Testis (tissue), 3 donors: ENCODE results near the gene PIGM. TPM values are rescaled to one million over a fixed set of nuclear protein-coding genes. Genes with fewer than 3 reads are reported as not detected.

Experiments used
- DNase-seq: peaks from one replicate; pipeline ENCODE4 v3.0.0-alpha.2; 2019
- H3K27ac ChIP-seq, 2 donors: fragments of 200-600 bp; sonication (generic); one replicate each; pipeline ENCODE4 v1.5.1; 2019
- H3K27me3 ChIP-seq: fragments of 200-600 bp; sonication (generic); one replicate; pipeline ENCODE4 v1.5.1; 2019
- H3K36me3 ChIP-seq: fragments of 200-600 bp; sonication (generic); one replicate; pipeline ENCODE4 v1.5.1; 2017; ENCODE audit warnings: low read depth; ENCODE audit errors: missing control alignments
- H3K4me1 ChIP-seq: fragments of 200-600 bp; sonication (generic); one replicate; pipeline ENCODE4 v1.5.1; 2019
- H3K4me3 ChIP-seq, 2 donors: fragments of 200-600 bp; sonication (generic); one replicate each; pipeline ENCODE4 v1.5.1; 2017 to 2019
- H3K9me3 ChIP-seq: fragments of 200-600 bp; sonication (generic); one replicate; pipeline ENCODE4 v1.5.1; 2017
- POLR2A ChIP-seq: fragments of 450-650 bp; IDR thresholded peaks from one replicate; pipeline ENCODE4 v1.6.1; 2017; ENCODE audit warnings: antibody characterized with exemption, mild to moderate bottlenecking, moderate library complexity
- WGBS, 2 donors: methylation state at CpG; one replicate each; pipeline ENCODE4 v1.1.5; 2018; 5-methylcytosine and 5-hydroxymethylcytosine counted together
- intact Hi-C: fragments of 100-400 bp; cut with DNase I; formaldehyde crosslinking; loops from one replicate; pipeline ENCODE4 v1.15.1; 2023; ENCODE audit warnings: low total_unique reads
- polyA plus RNA-seq: library from polyadenylated mRNA; stranded (reverse); fragments of 350-450 nt; fragmentation: Illumina TruSeq; extraction: RNeasy Lipid Tissue Mini Kit (QIAGEN cat#74804); gene quantifications from one replicate; pipeline ENCODE4 v1.2.3, GENCODE V29; 2014; ENCODE audit warnings: low read depth, low replicate concordance; ENCODE audit not compliant: insufficient read depth
- total RNA-seq, 2 donors: library from RNA; depleted of rRNA; stranded (reverse); fragments of >200 nt; gene quantifications; one replicate each; pipeline ENCODE4 v1.2.3, GENCODE V29; 2016
- TF ChIP-seq, protein P1 (sequence below), 3 experiments: fragments of 450-650 bp in 2 of 3; fragments of 200-600 bp in 1 of 3; sonication (generic) in 1 of 3; IDR thresholded peaks; one replicate each; pipeline ENCODE4 v1.5.1; 2016 to 2019; ENCODE audit warnings: antibody characterized with exemption in 3 of 3, mild to moderate bottlenecking in 2 of 3, moderate library complexity in 1 of 3

PIGM gene
- total and polyA plus RNA-seq, 3 donors from 2014 or later = 5.1 to 9.1 (median 6.5) TPM

GRCh38 chr1:159994896-159995295, 36.9 kb downstream of the PIGM start:
- no peak for TF ChIP-seq POLR2A
- TF ChIP-seq, protein P1, sequence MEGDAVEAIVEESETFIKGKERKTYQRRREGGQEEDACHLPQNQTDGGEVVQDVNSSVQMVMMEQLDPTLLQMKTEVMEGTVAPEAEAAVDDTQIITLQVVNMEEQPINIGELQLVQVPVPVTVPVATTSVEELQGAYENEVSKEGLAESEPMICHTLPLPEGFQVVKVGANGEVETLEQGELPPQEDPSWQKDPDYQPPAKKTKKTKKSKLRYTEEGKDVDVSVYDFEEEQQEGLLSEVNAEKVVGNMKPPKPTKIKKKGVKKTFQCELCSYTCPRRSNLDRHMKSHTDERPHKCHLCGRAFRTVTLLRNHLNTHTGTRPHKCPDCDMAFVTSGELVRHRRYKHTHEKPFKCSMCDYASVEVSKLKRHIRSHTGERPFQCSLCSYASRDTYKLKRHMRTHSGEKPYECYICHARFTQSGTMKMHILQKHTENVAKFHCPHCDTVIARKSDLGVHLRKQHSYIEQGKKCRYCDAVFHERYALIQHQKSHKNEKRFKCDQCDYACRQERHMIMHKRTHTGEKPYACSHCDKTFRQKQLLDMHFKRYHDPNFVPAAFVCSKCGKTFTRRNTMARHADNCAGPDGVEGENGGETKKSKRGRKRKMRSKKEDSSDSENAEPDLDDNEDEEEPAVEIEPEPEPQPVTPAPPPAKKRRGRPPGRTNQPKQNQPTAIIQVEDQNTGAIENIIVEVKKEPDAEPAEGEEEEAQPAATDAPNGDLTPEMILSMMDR (IDR thresholded peaks at IDR 0.05) = no peak
- no peaks in the 10 kb centered on the region for H3K4me1 ChIP-seq
- intact Hi-C loops = no loop called here
- no peaks in the 10 kb centered on the region for H3K9me3 ChIP-seq
- no peak for DNase-seq
- H3K27ac ChIP-seq = no peak overlapping the region
- H3K4me3 ChIP-seq = no peak overlapping the region
- H3K36me3 ChIP-seq = no peaks in the 10 kb centered on the region
- 77 to 88% methylated on average over 2 of the region's 2 CpGs for WGBS, 2 donors
- no peaks in the 10 kb centered on the region for H3K27me3 ChIP-seq

DNA sequence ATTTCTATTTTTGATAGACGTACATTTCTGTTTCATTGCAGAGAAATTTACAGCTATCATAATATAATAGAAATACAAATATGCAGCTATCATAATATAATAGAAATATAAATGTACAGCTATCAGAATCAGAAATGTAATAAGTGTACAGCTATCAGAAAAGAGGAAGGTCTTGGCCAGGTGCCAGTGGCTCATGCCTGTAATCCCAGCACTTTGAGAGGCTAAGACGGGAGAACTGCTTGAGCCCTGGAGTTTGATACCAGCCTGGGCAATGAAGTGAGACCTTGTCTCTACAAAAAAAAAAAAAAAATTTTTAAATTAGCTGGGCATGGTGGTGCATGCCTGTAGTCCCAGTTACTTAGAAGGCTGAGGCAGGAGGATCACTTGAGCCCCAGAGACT, 37.9 kb downstream of the PIGM start:
- intact Hi-C loops = no loop called here
- H3K4me1 ChIP-seq = no peaks in the 10 kb centered on the region
- no peaks in the 10 kb centered on the region for H3K9me3 ChIP-seq
- DNase-seq = no peak
- TF ChIP-seq, protein P1 (IDR thresholded peaks at IDR 0.05) = no peak
- no peak for TF ChIP-seq POLR2A
- H3K36me3 ChIP-seq = no peaks in the 10 kb centered on the region
- H3K27ac ChIP-seq = no peak overlapping the region
- no peak overlapping the region for H3K4me3 ChIP-seq
- H3K27me3 ChIP-seq = no peaks in the 10 kb centered on the region
- 43 to 78% methylated on average over 2 of the region's 2 CpGs for WGBS, 2 donors

DNA sequence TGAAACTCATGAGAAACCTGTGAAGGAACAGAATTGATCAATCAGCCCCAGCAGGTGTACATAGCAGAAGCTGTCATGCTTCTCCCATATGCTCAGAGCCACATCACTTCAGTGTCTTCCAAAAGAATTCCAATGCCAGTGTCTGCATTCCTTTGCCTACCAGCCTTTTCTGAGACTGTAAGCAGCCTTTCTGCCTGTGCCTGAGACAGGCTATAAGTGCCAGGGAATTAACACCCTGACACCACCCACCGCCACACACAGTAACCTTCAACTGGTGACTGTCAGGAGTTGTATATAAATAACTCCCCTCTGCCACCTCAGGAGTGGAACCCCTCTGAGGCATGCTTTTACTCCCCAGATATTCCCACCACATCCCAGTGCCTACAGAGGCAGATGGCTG, 39.6 kb downstream of the PIGM start:
- intact Hi-C loops = no loop called here
- no peaks in the 10 kb centered on the region for H3K9me3 ChIP-seq
- DNase-seq = no peak
- no peaks in the 10 kb centered on the region for H3K27me3 ChIP-seq
- H3K36me3 ChIP-seq = no peaks in the 10 kb centered on the region
- no peak for TF ChIP-seq POLR2A
- TF ChIP-seq, protein P1 (IDR thresholded peaks at IDR 0.05) = no peak
- H3K4me1 ChIP-seq = no peaks in the 10 kb centered on the region
- WGBS, 2 donors = 68 to 86% methylated on average over 1 of the region's 1 CpG
- H3K27ac ChIP-seq = no peak overlapping the region
- no peak overlapping the region for H3K4me3 ChIP-seq

- no peak for DNase-seq
- Histone ChIP-seq H3K4me3 (no peak overlapping the region), H3K36me3 (no peaks in the 10 kb centered on the region), H3K9me3 (no peaks in the 10 kb centered on the region), H3K27me3 (no peaks in the 10 kb centered on the region), H3K27ac (no peak overlapping the region), H3K4me1 (no peaks in the 10 kb centered on the region)
- 82 to 84% methylated on average over 4 of the region's 4 CpGs for WGBS, 2 donors
- no peak for TF ChIP-seq POLR2A
- TF ChIP-seq, protein P1 (IDR thresholded peaks at IDR 0.05) = no peak
- intact Hi-C loops = no loop called here
Observed at GRCh38 chr1:159991513-159991912, 40.3 kb downstream of the PIGM start.

DNA sequence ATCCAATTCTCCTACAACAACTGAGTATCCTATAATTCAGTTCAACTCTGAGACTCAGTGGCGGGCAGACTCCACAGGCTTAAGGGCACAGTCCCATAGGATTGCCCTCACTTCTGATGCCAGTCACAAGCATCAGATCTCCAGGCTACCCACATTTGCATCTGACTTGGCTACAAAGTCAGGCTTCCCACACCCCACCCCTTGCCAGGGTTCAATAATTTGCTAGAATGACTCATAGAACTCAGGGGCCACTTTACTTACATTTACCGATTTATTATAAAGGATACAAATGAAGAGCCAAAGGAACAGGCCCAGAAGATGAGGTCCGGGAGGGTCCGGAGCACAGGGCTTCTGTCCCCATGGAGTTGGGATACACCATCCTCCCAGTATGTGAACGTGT, 41.8 kb downstream of the PIGM start:
- H3K4me1 ChIP-seq = no peaks in the 10 kb centered on the region
- no peaks in the 10 kb centered on the region for H3K27me3 ChIP-seq
- no peak overlapping the region for H3K27ac ChIP-seq
- H3K9me3 ChIP-seq = no peaks in the 10 kb centered on the region
- 81 to 86% methylated on average over 5 of the region's 5 CpGs for WGBS, 2 donors
- H3K36me3 ChIP-seq = no peaks in the 10 kb centered on the region
- no peak for DNase-seq
- TF ChIP-seq POLR2A = no peak
- TF ChIP-seq, protein P1 (IDR thresholded peaks at IDR 0.05) = no peak
- intact Hi-C loops = no loop called here
- no peak overlapping the region for H3K4me3 ChIP-seq
